Occipital lobe (tissue), 2 donors: ENCODE data around the gene AQP2. TPM values are rescaled to one million over a fixed set of nuclear protein-coding genes. Genes with fewer than 3 reads are reported as not detected.

Source experiments
- DNase-seq: peaks from one replicate; lab custom pipeline; 2025; lab: John Stamatoyannopoulos, UW
- total RNA-seq: library from RNA; depleted of rRNA; stranded (reverse); fragments of >200 nt; gene quantifications from one replicate; pipeline ENCODE4 v1.2.3, GENCODE V29; 2014

The AQP2 gene, protein sequence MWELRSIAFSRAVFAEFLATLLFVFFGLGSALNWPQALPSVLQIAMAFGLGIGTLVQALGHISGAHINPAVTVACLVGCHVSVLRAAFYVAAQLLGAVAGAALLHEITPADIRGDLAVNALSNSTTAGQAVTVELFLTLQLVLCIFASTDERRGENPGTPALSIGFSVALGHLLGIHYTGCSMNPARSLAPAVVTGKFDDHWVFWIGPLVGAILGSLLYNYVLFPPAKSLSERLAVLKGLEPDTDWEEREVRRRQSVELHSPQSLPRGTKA
- total RNA-seq = not detected

GRCh38 chr12:49950273-49951251 is at the start of gene AQP2:
AQP2 (plus strand) TSS chr12:49950737; CDS start chr12:49950831, 94 bp downstream.
- DNase-seq = no peak

DNA sequence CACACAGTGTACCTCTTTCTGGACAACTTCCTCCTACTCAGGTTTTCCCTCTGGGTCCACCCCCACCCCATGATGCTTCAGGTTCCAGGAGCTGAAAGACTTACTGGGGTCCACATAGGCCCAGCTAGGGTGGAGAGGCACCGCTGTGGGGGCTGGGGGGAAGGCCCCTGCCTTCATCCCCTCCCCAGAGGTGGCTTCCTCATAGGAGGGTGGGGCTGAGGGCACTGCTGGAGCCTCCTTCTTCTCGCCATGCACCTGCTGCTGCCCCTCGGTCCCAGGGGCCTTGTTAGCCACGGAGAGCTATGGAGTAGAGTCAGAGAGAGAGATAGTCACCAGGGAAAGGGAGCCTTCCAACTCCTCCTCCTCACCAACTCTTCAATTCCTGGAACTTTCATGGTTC is 49.5 kb upstream of the AQP2 start:
- DNase-seq = no peak

GRCh38 chr12:49901986-49902385 is 48.6 kb upstream of the AQP2 start:
- no peak for DNase-seq

DNA sequence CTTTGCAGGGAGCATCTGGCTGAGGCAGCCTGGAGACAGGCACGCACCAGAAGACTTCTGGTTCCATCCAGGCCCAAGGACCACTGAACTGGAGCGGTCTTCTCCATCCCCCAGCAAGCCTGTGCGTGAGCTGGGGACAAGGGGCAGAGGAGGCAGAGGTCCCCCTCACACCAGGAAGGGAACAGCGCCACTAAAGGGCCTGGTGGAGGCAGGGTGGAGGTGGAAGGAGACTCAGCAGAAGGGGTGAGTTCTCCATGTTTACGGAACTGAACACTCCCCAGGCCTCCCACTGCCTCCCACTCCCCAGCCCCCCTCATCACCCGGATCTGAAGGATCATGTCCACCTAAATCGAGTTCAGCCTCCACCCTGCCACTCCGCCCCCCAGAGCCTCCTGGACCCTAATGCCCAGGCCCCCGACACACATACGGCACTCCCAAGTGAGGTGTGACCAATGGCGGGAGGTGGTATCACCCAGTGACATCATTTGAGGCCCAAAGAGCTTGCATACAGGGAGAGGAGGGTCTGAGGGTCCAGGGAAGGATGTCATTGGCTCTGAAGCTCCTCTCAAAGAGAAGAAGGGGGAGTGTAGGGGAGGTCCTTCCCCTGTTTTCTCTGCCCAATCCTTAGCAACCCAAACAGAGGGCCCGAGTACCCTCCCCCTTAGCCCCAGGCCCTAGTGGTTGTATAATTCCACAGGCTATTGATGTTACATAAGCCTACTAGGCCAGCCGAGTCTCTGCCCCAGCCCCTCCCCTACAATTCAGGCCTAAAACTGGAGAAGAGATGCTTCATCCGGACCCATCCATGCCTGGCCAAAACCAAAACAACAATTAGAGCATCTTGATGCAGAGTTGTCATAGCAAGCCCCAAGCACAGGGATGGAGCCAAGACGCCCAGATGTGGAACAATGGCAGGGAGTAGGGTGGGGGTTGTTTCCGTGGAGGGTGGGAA is 47.9 kb upstream of the AQP2 start:
- peak; percentile 36 for DNase-seq

- no peak for DNase-seq
These were observed 47.2 kb upstream of the AQP2 start for GRCh38 chr12:49903351-49903699.

DNA sequence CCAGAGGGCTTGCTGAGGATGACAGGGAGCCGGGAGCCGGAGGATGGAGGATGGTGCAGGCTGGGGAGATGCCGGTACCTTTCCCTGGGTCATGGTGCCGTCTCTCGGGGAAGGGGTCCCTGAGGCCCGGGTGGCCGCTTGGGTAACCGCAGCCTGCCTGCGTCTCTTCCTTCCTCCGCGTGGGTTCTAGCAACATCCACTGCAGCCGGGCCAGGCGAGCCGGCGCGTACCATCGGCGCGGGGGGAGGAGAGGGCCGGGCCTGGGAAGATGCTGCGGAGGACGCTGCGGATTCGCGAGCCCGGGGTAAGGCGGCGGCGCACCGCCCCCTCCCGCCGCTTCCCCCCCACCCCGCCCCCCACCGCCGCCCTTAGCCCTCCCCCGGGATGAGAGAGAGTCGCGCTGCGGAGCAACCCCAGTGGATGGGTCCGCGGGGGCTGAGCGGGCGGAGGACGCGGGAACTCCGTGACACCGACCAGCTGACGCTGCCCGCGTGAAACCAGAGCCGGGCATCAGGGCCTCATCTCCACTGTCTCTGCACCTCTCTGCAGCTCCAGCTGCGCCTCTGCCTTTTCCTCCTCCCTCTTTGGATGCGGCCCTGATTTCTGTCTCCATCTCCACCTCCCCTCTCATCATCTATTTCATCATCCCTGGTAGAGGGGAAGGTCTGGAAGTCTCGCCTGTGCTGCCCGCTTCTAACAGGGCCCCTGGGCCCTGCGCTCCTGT is 46.7 kb upstream of the AQP2 start, which contains the start of gene FAIM2:
TSS of gene FAIM2 (minus strand) at position 201 of the 724 bp plus-strand sequence. CDS start at position 93, 108 bp downstream.
- peak; percentile 89 for DNase-seq

DNA sequence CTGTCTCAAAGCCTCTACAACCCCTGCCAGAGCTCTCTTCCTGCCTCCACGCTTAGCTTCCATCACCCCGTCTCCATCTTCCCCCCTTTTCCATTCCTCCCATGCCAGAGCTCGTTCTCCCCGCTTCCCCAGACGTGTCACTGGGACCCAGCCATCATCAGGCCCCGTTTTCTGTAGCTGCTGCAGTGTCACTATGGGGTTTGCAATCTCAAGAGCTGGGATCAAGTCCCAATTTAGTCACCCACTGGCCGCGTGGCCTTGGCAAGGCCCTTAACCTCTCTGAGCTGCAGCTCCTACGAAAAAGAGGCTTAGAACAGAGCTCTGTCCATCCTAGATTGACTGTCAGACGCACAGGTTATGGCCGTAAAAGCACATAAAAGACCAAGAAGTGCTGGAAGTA is 45.9 kb upstream of the AQP2 start:
- DNase-seq = no peak

DNA sequence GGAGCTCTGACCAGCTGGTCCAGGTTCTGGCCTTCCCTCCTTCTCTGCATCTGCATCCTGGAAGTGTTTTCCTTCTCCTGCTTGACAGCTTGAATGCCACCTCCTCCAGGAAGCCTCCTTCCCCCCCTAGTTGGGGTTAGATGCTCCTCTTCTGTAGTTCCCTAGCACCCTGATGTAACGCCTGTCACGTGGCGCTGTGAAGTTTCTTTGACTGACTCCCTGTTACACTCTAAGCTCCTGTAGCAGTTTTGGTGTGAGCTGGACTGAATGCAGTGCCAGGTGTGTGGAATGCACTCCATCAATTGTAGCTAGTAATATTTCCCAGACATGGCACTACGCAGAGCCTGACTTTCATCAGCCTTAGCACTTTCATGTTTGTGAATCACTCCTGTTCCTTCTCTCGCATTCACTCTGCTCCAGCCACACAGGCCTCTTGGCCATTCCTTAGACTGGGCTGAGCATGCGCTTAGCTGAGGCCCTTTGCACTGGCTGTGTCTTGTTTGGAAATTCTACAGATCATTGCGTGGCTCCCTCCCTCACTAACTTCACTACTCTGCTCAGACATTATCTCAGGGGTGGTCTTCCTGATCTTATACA is 44.7 kb upstream of the AQP2 start:
- no peak for DNase-seq

DNA sequence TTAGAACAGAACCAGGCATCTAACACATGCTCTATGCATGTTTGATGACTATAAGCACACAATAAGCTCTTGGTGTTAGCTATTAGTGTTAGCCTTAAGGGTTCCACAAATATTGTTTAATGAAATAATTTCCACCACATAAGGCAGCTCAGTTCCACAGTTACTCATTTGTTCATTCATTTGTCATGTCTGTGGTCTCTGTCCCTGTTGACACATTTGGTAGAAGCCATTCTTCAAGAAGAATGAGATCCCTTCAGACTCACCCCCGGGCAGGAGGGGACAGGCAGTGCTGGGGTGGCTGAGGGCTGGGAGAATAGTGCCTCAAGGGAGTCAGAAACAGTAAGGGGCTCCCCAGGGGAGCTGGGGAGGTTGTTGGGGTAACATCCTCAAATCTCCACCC is 43.2 kb upstream of the AQP2 start:
- no peak for DNase-seq

DNA sequence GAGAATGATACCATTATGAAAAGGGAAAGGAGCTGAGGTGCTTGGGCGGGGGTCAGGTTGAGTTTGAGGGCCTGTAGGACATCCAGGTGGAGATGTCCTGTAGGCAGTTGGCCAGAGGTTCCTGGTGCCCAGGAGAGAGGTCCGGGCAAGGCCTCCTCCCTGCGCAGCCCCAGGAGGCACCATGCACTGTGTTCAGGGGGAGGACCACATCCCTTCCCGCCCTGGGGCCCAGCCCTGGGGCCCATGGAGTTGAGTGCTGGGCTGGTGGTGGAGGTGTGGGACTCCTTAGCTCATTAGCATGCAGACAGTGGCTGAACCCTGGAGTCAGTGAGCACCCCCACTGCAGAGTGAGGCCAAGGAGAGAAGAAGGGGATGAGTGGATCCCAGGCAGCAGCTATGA is 41.2 kb upstream of the AQP2 start:
- DNase-seq = no peak

GRCh38 chr12:49909826-49910225 is 40.7 kb upstream of the AQP2 start:
- no peak for DNase-seq

DNA sequence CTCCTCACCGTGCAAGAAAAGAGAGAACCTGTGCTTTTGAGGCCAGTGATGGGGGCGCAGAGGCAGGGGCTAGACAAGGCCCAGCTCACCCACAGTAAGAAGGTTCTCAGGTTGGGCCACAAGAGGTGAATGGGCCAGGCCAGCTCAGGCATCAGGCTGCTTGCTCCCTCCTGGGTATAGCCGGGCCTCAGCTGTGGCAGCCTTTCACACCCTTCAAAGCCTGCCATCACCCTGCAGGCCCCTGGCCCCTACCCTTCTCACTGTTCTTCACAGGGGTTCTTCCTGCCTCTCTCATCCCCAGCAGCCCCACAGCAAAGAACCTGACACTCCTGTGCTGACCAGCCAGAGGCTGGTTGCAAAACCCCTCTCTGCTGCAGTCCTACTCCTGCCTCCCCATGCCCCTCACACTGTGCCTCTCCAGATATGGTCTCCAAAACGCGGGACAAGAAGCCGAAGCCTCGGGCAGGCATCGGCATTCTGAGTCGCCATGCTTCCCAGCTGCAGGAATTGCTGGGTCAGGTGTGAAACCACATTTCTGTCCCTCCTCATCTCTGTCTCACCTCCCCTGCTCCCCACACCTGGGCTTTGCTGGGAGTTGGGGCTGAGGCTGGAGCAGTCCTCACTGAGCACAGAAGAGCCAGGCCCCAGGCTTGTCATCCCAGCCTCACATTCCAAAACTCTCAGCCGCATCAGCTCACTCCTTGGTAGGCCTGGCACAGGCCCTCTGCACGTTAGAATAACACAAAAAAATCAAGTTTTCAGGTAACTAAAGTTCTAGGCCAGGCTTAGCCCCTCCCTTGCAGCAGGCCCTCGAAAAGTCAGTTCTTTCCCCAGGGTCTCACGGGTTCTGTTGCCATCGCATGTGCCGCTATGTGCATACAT is 40.0 kb upstream of the AQP2 start:
- DNase-seq = no peak

GRCh38 chr12:49911213-49911605 is 39.3 kb upstream of the AQP2 start:
- no peak for DNase-seq

- DNase-seq = no peak
These were observed 37.9 kb upstream of the AQP2 start for GRCh38 chr12:49912345-49913255.

DNA sequence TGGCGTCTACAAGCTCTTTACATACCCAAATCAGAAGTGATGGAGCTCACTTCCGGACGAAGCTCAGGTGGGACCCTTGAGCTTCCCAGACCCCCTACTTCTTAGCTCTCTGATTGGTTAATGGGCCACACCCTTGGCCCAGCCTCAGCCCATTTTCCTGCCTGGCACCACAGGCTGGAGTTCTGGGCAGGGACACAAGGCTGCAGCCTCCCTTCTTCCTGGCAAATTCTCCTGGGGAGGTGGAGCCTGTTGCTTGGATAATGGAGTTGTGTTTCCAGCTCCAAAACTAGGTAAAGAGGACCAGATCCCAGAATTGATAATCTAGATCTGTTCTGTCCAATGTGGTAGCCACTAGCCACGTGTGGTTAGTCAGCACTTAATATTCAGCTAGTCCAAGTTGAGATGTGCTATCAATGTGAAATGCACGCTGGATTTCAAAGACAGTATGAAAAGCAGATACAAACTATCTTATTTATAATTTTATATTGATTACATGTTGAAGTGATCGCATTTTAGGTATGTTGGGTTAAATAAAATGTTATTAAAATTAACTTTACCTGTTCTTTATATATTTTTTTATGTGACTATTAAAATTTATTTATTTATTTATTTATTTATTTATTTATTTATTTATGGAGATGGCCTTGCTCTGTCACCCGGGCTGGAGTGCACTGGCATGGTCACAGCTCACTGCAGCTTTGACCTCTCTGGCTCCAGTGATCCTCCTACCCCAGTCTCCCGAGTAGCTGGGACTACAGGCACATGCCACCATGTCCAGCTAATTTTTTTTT is 34.2 kb upstream of the AQP2 start:
- no peak for DNase-seq

DNA sequence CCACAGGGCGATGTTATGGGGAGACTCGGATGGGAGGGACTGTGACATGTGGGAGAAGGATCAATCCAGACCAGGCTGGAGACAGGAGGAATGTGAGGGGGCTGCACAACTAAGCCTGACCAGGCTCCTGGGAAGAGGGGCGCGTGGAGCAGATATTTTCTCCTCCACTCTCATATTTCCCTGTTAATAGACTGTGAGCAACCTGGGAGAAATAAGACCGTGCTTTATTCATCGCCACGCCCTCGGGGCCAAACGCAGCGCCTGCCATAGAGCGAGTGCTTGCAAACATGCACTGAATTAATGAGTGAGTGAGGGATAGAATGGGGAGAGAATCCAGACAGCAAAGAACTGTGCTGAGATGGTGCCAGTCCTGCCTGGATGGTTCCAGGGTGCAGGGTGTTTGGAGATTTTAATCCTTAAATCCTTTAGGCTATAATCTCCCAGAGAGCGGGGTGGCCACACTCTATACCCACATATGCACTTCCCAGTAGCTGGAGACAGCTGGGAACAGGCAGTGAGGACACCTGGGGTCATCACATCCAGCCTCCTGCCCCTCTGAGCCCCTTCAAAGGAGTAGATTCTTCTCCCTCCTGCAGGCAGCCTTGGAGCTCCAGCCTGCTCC is 33.3 kb upstream of the AQP2 start:
- no peak for DNase-seq

DNA sequence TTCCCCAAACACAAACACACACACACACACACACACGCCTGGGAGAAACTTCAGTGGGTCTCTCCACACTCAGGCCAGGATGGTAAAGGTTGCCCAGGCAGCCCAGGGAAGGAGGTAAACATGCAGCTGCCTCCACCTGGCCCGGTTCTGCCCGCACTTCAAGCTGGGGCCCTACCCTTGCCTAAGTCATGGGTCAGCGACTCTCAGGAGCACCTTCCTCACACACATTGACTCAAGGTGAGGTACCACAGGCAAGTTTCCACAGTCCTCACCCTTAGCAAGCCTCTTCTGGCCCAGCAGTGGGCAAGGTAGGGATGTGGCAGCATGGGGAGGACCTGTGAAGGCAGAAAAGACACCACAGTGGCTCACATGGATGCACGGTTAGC is 32.8 kb upstream of the AQP2 start:
- no peak for DNase-seq
